Renal cortex interstitium (tissue), 11 donors: ENCODE data around the gene CTNNA3. TPM values are rescaled to one million over a fixed set of nuclear protein-coding genes. Genes with fewer than 3 reads are reported as not detected.

Source experiments
- DNase-seq, 11 donors: peaks; one replicate each; pipeline ENCODE4 v3.0.0-alpha.2; 2013; ENCODE audit warnings: low read depth in 9 of 11, low spot score in 4 of 11; ENCODE audit errors: extremely low read depth in 1 of 11
- polyA plus RNA-seq, 3 donors: library from polyadenylated mRNA; unstranded; fragments of 120-200 nt; gene quantifications; one replicate each; pipeline ENCODE4 v1.2.1, GENCODE V29; 2013; ENCODE audit not compliant: insufficient read length in 3 of 3

CTNNA3 gene
- polyA plus RNA-seq, 3 donors, result 2.1 to 4.3 (median 2.9) TPM

DNA sequence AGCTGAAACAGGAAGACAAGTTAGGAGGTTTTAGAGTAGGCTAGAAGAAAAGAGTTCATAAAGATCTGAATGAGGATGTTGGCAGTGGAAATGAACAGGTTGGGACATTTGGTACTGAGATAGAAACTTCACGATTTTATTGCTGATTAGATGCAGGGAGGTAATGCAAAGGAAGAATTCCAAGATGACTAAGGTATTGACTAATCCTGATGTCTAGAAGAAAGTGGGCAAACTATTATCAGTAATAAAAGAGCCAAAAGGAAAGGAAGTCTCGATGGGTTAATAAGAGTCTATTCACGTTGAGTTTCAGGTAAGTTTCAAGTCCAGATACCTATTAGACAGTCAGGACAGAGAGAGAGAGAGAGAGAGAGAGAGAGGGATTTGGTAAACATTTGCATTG lies 1401.5 kb downstream of the CTNNA3 start:
- no peak for DNase-seq

DNA sequence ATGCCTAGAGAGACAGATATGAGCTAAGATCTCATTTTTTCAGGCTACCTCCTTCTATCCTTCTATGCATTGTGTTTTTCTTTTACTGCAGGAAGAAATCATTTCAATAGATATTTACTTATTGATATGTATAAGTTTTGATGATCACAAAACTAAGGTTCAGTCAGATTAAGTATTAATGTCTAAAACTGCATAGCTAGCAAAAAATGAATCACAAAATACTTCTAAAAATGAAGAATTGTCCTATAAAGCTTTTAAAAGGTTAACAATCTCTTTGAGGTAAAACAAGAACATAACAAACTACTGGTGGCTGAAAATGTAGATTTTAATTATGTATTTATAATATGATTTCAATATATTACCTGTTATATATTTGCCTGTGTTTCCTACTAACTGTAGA lies 1403.1 kb downstream of the CTNNA3 start:
- no peak for DNase-seq

DNA sequence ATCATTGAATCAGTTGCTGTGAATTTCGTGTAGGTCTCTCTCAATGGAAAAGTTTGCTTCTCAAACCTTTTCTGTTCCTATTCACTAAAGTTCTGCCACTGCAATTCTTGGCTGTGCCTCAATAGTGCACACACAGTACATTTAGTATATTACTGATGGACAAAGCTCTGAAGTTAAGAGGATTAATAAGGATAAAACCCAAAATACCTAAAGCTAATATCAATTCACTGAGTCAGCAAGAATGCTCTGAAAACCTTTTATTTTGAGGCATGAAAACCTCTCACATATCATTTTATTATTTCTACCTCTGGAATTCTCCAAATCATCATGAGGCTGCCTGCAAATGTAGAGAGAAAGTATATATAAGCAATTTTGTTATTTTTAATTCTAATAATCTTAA lies 1403.5 kb downstream of the CTNNA3 start:
- DNase-seq, result no peak

DNA sequence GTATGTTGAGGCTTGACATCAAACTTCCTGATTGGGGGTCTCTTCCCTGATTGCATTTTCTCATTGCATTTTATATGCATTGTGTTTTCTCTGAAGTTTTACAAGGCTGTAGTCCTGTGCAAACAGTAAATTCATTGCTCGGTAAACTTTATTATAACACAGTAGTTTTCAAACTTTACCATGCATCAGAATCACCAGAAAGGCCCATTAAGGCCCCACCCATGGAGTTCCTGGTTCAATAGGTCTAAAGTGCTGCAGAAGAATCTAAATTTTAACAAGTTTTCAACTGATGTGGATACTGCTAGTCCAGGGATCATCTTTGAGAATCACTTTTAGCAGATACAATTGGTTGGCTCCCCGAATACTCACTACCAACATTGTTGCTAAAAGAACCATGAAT lies 1404.9 kb downstream of the CTNNA3 start:
- DNase-seq, result no peak

DNA sequence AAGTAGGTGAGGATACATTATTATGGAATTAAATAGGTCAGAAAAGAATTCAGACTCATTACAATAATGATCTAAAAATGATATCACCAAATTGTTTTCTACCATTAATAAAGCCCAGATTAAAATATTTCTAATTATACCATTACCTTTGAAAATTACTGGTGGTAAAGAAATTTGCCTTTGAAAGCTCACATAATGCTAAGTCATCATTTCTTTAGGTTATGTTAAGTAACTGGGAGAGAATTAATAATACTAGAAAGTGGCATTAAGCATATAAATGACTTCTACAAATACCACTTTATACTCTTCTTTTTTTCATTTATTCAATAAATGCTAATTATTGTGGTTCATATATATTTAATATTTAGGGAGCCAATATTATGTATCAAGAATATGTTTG lies 1411.4 kb downstream of the CTNNA3 start:
- no peak for DNase-seq

DNA sequence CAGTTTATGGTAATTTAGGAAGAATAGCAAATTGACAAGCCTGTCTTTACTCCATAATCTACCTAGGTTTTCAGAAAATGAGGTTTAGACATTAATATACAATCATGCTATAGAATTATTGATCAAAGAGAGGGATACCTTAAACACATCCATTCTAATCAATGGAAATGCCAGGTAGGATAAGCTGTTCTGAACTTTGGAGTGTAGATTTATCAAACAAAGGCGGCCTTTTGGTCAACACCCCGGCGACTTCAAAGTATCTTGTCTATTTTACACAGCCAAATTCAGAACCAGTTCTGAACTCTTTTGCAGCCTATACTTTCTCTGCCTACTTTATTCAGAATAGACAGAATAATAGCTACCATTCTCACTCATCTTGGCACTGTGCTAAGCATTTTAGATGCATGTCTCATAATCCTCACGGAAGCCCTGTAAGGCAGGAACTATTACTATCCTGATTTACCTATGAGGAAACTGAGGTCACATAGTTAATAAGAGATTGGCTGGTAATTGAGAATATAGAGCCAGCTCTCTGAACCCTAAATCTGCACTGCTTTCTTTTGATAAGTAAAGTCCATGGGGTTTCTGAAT lies 1412.0 kb downstream of the CTNNA3 start:
- DNase-seq, result no peak

DNA sequence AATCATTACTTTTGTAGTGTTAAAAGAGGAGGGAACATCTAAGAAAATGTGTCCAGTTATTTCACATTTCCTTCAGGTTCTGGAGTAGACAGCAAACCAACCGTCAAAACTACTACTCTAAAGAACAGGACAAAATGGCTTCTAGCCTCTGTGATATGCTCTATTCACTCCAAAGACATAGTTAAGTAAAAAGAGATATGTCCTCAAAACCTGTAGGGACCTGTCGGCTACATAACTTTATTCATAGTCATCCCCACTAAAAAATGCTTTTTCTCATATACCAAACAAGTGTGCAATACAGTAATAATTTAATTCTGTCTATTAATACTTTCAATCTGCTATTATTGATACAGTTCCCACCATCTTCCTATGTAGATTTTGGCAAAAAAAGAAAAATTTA lies 1412.9 kb downstream of the CTNNA3 start:
- no peak for DNase-seq

DNA sequence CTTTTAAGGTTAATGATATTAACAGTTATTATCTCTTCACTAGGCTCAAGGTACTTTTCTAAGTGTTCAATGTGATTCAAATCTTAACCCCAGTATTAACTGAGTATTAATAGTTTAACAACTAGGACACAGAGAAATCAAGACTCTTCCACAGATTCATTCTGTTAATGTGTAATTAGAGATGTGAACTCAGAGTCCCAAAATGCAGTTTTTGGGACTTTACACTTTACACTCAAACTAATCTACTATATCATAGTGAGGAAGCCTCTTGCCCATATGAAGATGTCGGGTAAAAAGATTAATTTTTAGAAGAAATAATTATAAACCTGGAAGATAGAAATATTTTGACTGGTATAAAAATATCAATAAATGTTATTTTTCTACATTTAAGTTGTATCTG lies 1414.7 kb downstream of the CTNNA3 start:
- DNase-seq, result no peak

DNA sequence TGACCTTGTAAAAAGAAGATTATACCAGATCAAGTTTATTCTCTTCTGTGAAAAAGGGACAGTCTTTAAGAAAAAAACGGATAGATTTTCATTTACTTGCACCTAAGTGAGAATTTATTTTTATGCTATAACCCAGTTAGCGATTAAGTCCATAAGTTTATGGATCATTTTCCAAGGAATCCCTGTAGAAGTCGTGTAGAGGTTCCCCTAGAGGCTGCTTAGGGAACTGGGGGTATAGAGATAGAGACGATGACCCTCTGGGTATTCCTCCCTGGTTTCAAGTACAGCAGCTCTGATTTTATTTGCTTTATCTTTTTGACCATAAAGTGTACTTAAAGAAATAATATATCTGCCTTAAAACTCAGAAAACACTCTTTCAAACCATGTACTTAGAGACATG lies 1418.5 kb downstream of the CTNNA3 start:
- no peak for DNase-seq

DNA sequence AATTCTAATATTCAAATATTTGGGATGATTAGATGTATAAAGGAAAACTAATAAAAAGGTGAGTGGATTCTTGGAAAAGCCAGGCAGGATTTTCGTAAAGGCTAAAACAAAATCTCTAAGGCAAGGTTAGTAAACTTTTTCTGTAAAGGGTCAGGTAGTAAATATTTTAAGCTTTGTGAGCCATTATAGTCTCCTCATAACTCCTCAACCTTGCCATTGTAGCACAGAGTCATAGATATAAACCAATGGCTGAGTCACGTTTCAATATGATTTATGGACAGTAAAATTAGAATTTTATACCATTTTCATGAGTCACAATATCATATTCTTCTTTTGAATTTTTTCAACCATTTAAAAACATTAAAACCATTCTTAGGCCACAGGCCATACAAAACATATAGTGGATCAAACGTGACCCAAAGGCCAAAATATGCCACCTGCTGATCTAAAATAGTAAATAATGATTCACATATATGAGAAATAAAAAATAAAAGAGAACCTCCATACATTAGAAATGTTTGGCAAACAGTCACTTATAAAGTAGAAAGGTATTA lies 1422.0 kb downstream of the CTNNA3 start:
- no peak for DNase-seq

DNA sequence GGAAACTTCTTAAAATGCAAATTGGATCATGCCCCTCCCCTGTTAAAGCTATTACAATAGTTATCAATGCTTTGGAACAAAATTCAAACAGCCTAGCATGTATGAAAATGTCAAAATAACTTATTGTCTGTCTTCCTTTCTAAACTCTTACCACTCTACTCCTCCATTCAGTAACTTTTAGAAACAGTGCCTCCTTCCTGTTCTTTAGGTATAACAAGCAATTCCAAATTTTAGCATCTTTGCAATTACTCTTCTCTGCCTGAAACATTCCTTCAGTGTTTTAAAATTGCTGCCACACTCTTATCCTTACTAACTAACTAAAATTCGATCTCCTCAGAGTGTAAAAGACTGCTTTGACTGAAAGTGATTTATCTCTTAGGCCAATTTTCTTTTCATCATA lies 1430.6 kb downstream of the CTNNA3 start:
- no peak for DNase-seq

DNA sequence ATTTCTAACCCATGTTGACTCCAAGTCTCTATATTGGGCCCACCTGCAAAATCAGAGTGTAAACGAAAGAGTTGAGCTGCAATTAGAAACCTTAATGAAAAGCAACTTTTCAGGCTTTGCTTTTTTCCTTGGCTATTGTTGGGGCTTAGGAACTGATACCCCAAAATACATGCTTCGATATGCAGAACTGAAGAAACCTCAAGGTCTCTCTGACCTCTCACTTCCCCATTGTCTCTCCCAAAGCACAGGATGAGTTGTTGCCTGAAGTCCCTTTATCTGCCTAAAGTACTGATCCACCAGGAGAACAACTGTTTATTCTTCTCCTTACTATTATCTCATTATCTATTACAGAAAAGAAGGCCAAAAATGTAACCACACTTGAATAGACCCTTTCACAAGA lies 1436.2 kb downstream of the CTNNA3 start:
- no peak for DNase-seq

DNA sequence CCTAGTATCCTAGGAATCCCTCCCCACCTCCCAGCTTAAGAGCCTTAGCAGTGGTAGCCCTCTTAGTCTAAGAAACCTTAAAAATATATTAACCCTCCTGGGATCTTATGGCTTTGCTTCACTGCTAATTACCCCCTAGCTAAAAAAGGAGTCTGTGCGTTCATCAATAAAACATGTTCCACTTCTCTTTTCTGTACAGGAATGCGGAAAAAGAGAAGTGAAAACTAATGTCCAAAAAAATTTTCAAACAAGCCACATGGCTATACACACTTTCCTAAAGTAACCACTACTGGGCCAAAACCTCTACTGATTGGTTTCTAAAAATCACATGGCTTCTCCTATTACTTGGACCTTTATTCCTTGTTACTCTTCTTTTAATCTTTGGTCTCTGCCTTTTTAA lies 1437.3 kb downstream of the CTNNA3 start:
- DNase-seq, result no peak

DNA sequence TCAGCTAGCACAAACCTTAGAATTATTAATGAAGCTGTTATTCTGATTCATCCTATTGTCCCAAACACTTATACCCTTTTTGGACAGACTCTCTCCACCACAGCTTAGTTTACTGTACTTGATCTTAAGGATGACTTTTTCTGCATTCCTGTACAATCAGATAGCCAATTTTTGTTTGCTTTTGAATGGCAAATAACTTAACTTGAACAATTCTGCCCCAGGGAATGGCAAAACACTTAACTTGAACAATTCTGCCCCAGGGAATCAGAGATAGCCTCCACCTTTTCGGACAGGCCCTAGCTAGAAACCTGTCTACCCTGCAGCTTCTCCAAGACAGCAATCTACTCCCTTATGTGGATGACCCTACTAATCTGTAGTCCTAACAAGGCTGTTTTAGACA lies 1438.2 kb downstream of the CTNNA3 start:
- DNase-seq, result no peak

DNA sequence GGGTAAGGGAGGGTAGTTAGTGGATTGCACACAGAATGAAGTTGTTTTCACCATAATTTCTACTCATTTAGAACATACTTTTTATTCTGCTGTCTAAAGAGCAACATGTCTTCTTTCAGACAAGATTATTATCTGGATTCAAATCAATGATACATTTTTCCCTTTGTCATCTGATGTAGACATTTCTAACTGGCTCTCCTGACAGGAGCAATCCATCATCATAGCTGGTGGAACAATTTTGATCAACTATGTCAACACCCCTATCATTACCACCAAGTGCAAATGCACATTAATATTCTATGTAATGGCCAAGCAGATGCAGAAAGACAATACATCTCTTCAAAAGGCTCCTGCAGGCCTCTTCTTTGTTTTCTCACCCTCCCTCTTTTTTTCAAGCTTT lies 1443.0 kb downstream of the CTNNA3 start:
- no peak for DNase-seq

DNA sequence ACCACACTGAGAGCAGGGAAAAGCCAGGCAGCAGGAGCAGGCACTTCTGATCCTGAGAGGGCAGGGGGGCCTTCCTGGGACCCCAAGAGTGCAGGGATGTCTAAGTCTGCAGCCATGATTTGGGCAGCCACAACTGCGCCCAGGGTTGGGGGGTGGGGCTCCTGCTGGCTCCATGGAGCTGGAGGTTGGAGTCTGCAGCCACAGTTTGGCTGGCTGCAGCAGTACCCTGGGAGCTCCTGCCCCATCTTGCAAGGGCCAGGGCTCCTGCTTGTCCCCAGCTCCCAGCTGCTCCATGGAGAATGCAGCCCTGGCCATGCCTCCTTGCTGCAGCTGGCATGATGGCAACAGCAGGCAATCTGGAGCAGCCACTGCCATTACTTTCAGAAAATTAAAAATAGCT lies 1449.8 kb downstream of the CTNNA3 start:
- DNase-seq, result no peak

DNA sequence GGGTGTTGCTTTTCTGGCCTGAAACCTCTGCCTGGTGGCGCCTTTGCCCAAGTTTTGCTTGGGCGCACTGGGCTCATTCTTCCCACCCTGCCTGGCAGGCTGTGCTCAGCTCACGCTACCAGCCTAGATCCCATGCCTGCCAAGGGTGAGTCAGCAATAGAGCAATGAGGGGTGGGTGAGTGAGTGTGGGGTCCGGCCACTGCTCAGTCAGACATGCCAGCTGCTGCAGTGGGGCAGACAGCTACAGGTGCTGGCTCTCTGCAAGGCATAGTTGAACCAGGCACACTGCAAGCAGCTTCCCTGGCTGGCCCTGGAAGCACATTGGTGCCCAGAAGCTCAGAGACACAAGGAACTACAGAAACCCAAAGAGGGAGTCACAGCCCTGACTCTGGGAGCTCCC lies 1451.0 kb downstream of the CTNNA3 start:
- DNase-seq, result no peak

DNA sequence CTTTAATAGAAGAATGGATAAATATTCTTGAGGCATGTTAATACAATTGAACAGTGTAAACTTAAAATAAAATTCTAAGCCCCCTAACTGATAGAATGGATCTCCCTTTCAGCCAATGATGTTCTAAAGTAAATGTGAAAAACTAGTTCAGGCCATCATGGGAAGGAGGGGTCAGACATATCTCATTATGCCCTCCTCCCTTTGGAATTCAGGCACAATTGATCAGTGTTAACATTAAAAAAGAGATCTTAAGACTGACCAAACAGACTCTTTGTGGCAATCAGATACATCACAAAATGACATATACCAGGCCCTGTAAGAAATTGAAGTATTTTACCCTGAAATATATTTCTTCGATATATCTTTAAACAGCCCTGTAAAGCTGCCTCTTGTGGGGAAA lies 1453.1 kb downstream of the CTNNA3 start:
- DNase-seq, result no peak

DNA sequence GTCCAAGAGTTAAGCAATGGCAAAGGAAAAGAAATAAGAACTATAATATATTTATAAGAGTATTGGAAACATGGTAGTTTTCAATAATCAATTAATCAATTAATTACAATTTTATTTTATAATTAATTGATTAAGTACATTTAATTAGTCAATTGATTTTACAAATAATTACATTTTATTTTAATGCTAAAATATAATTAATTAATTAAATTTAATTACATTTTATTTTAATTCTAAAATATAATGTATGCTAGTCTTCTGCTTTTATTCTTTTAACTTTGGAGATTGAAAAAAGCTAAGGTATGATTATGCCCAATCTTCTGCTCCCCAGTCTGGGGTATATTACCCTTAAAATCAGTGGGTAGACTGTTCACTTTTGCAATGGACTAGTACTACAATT lies 1456.9 kb downstream of the CTNNA3 start:
- no peak for DNase-seq

DNA sequence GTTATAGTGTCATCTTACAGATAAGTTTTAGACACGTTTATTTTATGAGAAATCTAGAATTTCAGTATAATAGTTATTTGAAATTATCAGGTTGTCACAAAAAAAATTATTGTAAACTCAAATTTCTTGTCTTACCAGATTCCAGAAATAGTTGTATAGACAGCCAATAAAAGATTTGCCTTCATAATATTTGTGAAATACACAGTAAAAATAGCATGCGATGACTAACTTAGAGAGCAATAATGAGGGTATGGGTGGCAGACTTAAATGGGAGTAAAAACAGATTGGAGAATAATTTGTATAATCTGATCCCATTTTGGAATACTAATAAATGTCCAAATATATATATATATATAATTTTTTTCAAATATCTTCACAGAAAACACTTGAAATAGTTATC lies 1457.7 kb downstream of the CTNNA3 start:
- DNase-seq, result no peak

DNA sequence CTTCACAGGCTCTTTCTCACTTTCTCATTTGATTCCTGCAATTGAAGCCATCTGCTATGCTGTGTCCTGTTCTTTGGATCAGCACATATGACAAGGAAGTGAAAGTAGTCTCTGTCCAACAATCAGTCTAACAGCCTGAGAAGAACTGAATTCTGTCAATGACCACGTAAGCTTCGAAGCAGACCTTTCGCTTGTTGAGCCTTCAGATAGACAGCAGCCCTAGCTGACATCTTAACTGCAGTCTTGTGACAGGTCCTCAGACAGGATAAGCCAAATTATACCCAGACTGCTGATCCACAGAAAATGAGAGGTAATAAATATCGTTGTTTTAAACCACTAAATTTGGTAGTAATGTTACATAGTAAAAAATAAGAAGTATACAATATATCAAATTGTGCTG lies 1461.1 kb downstream of the CTNNA3 start:
- no peak for DNase-seq

DNA sequence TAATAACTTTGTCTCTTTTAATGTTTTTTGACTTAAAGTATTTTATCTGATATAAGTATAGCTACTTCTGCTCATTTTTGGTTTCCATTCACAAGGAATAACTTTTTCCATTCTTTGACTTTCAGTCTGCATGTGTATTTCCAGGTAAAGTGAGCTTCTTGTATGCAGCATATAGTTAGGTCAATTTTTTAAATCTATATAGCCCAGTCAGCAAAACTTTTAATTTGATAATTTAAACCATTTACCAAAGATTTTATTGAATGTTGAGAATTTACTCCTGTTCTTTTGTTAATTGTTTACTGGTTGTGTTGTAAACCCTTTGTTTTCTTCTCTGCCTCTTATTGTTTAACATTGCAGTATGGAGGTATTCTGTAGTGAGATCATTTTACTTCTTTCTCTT lies 1467.1 kb downstream of the CTNNA3 start:
- no peak for DNase-seq
